ENCODE data around the gene ANK3.

The ANK3 gene

DNA sequence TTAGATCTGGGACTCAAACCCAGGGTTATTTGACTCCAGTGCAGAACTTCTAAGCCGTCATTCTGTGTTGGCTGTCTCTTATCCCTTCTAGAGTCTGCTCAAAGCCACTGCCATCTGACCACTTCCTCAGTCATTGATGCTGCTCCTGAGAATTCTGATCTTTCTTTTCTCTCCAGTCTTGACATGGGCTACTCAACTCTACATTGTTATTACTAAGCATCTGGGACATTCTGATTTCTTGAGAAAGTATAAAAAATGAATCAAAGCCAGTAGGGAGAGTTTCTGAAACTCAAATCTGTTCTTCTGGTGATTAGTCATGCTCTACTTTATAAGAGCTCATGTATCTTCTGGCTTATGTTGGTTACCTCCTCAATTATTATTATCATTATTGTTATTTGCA, 48.7 kb downstream of the ANK3 start:
- DNase-seq: no peak

DNA sequence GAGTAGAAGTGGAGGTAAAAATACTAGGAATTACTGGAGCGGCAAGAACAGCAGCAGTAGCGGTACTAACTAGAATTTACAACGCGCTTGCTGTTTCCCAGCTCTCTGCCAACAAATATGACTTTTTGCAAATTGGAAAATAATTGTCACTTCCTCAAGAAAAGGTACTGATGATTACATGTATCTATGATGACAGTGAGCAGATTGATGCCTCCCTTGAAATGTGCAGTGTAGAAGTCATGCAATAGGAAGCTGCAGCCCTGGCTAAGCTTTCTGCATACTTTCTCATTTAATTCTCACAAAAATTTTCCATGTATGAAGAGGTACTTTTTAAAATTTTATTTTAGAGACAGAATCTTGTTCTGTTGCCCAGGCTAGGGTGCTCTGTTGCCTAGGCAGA, 49.9 kb downstream of the ANK3 start:
- no peak for DNase-seq

DNA sequence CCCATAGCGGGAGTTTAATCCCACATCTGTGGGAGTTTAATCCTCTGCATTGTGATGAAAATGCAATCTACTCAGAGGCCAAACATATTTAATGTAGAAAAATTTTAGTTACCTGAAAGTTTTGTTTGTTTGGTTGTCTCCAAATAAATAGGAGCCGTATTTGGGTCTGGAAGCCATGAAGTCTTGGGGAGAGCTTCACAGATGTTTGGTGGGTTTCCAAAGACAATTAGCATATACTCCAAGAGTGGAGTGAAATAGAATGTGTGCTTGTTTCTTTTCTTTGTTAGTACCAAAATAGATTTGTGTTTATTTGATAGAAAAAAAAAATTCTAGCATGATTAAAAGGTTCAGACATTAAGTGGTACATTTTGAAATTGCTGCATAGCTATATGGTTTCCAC, 50.9 kb downstream of the ANK3 start:
- DNase-seq: no peak

DNA sequence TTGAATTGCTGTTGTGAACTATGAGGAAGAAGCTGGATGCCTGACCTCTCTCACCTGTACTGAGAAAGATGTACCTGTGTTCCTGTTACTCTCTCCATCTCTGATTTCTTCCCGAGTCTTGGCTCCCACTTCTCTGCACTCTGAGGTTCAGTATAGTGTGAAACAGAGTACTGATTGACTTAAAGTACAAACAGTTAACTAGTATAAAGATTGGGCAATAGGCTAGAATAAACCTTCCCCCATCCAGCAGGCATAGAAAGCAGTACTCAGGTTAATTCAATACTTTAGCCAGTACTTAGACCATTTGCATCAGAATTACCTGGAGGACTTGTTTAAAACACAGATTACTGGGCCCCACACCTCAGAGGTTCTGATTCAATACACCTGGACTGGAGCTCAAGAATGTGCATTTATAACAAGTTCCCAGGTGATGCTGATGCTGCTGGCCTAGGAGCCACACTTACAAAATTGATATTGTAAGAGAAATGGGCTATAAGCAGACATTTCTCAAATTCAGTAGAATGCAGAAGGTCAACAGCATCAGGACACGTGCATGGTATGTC, 51.6 kb downstream of the ANK3 start:
- DNase-seq: no peak

DNA sequence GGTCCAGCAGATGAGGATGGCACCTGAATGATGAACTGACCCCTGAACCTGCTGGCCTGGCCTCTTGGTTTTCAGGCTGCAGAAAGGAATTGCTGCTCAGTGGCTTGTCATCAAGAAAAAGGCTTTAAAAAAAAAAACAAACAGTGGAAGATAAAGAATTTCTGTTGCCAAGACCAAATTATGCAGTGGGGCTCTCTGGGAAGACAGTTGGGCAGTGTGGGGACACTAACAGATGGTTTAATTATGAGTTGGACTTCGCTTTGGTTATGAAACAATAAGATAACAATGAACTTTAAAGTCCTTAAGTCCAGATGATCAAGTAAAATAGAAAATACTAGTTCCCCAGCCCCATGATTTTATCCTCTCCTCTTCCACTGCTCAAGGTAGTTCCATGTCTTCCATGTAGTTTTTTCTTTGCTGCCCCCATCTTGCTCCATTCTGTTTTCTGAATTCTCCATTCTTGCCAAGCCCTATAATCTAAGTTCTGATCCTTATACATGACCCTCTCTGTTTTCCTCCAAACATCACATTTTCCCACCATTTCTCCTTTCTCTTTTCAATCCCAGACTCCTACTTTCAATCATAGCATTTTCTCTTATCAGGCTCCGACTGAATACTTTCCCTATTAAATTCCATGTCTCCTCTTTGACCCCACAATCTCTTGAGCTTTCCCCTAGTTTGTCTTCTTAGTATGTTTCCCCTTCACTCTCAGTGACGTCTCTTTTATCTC, 52.6 kb downstream of the ANK3 start:
- DNase-seq: no peak

DNA sequence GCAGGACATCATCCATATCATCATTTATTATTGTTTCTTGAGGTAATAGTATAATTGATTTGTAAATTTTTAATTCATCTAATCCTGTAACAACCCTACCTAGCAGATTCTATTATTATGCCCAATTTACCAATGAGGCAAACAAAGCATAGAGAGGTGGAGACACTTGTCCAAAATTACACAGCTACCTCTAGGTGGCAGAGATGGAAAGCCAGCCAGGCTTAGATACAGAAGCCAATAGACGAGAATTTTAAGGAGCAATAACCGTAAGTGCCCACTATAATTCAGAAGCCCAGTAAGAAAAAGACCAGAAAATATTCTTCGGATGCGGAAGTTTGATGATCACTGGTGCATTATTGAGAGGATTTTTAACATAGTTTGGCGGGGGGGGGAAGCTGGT, 54.0 kb downstream of the ANK3 start:
- DNase-seq: no peak

DNA sequence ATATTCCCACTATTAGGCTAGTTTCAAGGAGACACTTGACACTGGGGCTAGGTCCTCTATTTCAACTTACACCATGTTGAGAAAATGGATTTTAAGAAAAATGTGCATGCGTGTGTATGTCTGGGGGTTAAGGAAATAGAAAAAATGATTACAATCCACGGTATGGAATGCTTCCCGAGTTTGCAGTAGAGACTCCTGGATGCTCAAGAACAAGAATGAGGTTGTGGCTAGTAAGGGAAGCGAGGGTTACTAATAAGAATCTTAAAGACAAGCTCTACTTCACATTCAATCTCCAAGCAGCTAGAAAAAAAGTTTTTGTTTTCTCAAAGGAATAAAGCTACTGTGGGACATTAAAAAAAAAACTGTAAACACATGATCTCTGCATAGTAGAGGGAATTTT, 54.7 kb downstream of the ANK3 start:
- no peak for DNase-seq

DNA sequence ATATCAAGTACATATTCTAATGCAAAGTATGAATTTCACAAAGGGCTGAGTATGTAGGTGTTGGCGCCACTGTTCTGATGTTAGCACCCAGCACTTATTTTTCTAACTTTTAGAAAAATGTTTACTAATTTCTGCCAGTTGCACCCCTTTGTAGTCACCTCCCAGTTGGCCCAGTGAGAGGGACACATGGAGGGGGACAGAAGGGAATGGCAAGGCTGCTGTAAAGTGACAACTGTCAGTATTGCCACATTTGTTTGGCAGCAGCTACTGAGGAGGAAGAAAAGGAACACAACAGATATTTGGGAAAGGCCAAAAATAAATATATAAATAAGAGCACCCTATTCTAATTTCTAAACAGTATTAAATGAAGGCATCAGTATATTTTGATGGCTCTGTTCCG, 57.3 kb downstream of the ANK3 start:
- no peak for DNase-seq

DNA sequence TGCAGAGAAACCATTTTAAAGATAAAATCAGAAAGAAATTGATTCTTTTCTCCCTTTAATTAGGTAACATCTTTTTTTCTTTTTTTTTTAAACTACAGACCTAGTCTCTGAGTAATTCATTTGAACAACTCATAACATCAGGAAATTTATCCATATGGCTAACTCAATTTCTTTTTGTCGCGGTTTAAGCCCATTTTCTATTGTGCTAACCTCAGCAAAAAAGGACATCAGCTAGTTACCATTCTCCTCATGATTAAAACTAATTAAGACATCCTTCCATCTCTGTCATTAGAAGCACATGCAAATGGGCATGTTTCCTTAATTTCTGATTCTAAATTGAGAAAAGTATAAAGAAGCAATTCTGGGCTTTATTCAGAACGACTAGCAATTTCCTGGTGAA, 57.8 kb downstream of the ANK3 start:
- DNase-seq: no peak

DNA sequence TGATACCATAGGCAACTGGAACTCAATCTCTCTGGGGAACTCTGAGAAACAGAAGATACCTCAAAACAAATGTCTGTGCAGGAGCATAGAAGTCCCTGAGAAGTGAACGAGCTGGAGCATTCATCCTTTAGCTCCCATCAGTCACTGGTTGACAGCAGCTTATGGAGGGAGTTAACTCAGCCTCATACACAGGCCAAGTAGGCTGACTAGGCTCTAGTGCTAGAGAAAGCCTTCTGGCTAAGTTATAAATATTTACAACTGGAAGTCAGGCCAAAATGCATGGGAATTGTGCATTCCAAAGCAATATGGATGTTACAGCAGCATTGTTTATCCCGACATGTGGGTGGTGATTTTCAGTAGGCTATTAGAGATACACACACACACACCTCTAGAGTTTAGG, 66.5 kb downstream of the ANK3 start:
- DNase-seq: no peak

DNA sequence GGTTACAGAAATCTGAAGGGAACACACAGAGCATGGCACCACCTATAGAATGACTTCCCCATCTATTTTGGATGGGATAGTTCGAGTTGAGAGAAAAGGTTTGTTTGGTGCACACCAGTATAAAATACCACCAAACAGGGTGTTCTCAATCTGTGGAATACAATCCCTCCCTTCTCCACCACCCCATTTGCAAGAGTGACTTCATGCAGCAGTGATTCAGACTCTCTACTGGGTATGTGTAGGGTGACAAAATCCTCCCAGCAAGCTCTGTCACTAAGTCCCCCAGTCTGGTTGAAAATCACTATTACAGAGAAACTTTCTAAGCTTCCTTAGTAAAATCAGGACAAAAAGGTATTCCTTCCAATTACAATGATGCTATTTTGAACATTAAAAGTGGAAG, 69.0 kb downstream of the ANK3 start:
- no peak for DNase-seq

DNA sequence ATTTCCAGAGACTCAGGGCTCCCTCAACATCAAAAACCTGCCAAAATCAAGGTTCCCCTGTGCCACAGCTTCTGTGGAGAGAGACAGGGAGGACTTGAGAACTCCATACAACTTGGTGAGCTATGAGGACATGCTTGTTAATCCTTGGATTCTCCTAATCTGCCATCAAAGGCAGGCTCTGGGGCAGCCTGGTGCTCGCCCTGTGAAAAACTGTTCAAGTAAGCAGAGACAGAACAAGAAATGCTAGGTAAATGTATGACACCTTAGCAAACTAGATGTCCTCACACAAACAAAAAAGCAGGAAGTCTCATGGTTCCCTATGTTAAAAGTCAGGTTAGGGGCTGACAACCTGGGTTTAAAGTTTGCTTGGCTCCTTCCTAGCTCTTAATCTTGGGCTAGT, 73.6 kb downstream of the ANK3 start:
- DNase-seq: no peak

DNA sequence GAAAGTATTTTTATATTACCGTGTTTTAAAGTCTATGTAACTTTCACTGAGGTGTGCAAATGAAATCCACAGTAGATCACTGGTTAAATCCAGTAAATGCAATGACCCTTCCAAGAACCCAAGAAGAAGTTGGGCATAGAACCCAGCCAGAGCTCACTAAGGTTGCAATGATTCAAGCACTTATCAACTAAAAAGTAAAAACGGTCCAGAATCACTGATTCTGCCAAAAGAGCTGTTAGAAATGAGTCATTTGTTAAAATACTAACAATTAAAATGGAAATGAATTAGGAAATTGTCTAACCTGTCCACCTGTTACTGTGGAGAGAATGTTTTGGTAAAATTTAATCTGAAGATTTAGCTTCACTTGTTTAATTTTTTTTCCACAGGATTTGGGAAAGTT, 74.4 kb downstream of the ANK3 start:
- no peak for DNase-seq

DNA sequence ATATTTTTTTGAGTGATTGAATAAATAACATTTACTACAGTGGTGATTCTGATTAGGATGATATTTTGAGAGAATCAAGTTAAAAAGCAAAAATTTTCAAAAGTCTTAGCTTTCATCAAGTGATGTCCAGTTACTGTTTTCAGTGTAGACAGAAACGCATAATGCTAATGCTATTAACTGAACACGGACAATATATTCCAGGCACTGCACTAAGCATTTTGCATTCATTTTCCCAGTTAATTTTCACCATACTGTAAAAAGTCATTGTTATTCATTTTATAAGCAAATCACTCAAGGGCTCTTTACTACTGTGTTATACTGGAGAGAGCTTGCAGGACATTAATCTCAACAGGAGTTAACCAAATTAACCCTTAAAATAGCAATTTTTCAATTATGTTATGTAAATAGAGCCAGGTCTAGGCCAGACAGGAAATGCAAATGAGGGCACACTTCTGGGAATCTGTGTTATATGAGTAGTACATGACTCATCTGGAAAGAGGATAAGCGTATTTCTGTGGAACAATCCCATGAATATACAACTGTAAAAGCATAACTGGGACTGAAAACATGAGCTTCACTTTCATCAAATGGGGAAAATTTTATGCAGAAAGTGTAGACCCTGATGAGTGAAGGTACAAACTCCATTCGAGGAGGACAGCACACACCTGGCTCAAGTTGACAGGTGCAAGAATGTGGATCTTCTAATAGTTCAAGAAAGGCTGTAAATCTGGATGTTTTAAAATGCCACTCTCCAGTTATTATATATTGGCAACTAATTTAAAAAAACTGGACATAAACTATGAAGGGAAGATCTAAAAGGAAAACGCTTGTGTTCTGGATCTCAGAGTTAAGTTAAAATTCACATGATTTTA, 75.4 kb downstream of the ANK3 start:
- DNase-seq: no peak

DNA sequence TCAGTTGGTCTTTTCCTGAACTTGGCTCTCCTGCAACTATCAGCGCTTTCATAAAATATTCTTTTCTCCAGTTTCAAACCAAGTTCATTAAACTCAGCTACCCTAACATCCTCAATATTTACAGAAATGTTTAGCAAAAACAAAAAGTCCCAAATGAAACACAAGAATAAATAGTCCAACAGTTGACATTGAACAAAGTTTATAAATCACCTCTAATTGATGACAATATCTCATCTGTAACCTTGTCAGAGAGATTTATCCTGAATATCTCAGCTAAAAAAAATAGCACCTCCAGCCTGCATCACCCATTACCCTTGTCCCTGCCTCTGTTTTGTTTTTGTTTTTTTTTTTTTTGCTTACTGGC, 76.1 kb downstream of the ANK3 start:
- DNase-seq: no peak

DNA sequence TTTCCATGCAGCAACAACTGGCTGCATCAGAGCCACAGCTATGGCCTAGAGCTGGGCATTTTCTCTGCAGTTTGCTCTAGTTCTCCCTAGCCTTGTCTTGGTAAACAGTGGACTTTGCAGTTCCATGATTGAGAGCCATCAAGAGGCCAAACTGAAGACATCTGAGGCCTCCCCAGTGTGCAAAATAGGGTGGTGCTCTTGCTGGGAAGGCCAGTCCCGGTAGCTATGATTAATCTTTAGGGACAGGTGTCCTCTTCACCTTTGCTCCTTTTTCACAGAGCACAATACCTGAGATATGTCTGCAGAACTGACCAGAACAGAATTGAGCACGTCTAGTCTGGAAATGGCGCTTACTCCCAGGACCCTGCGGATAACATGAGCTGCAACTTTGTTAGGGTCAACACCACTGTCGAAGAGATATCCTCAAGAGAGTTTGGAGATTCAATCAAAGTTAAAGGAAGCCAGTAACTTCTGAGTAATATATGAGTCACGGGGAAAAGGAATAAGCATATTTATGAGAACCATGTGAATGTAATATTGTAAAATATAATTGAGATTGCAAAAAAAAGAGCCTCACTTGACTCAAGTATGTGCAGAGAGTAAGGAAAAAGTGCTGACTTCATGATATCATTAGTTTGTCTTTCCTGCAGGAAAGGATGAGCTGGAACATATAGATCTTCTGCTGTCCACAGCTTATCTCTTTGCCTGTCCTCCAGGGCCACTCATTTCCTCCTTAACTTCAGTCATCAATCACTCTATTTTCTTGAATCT, 76.7 kb downstream of the ANK3 start:
- no peak for DNase-seq

DNA sequence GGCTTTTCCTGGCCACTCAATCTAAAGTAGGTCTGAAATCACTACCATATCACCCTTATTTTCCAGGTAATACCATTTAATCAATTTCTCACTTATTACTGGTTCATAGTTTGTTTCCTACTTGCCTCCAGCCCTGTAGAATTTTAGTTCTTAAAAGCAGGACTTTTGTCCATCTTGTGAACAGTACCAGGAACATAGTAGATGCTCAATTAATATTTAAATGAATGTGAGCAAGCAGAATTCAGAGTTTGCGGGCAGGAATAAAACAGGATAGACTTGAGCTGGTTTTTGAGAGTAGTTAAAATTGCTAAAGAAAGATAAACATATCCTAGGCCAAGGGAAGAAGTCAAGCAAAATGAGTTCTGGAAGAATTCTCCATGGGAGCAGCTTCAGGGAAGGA, 77.9 kb downstream of the ANK3 start:
- no peak for DNase-seq

DNA sequence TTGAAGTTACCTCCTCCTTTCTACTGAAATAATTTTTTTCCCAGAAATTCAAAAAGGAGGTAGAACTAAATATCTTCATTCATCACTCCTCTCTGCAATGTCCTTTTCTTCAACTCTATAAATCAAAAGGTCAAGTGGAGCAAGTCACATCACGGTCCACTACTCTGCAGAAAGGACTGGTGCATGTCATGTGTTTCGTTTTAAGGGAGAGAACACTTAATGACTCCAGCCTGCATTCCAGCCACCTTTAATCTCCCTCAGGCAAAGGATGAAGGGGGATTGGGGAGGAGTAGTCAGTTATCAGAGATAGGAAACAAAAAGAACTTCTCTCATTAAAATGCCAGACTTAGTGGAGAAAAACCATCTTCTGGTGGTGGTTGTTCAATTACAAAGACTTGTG, 78.9 kb downstream of the ANK3 start:
- no peak for DNase-seq

DNA sequence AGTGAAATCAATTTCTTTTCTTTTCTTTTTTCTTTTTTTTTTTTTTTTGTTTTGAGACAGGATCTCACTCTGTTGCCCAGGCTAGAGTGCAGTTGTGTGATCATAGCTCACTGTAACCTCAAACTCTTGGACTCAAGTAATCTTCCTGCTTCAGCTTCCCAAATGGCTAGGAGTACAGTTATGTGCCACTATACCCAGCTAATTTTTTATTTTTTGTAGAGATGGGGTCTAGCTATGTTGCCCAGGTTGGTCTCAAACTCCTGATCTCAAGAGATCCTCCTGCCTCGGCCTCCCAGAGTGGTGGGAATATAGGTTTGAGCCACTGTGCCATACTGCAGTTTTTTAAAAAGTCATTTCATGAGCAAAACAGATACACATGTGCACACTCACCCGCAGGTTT, 79.8 kb downstream of the ANK3 start:
- DNase-seq: no peak

DNA sequence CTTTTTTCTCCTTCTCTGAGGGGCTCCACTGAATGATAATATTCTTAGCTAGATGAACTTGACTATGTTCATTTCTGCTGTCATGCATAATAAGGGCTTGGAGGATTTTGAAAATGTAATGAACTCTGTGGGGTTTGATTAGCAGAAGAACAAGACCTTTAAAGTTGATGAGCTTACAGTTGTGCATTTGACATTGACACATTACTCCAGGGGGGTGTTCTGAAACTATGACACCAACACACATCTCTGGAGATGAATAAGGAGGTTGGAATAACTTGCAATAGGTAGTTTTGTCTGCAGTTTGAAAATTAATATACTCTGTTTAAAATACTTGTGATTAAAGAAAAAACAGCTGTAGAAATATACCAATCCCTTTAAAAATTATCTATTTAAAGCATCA, 80.3 kb downstream of the ANK3 start:
- no peak for DNase-seq

DNA sequence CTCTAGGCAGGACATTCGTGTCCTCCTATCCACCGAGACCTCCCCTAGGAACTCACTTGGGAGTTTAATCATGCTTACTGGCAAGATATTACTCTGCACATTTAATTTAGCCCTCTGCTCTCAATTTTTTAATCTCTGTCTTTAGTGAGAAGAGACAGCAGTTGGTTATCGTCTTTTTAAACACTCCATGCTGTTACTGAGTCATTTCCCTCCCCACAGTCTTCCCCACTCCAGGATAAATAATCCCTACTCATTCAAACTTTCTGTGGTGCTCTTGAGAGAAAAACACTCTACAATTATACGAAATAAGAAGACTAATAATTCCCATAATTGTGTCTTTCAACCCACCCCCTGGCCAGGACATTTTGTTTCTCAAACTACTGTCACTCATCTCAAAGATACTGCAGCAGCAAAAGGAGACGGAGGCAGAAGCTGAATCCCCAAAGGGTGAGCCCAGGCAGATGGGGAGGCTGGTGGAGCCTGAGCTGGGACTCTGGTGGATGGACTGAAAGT, 84.2 kb downstream of the ANK3 start:
- DNase-seq: no peak

DNA sequence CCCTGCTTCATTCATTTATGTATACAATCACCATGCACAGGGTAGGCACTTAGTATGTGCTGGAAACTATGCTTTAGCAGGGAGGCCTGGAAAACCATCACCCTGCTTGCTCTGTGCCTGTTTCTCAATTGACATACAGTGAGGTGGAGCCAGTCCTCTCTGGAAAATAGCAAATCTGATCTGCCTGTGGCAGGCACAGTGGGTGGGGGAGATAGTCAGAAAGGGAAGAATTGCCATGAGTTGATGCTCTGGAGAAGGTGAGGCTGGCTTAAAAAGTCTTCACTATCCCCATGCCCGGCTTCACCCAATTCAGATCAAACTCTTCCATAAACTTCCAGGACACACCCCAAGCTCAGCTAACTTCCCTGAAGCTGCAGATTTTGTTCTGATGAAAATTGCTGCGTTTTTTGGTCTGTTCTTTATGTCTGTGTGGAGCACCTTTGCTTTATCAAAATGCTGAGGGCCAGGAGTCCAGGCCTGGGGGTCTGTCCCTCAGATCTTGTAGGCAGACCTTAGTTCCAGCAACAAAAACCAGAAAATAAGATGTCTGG, 84.8 kb downstream of the ANK3 start:
- no peak for DNase-seq

DNA sequence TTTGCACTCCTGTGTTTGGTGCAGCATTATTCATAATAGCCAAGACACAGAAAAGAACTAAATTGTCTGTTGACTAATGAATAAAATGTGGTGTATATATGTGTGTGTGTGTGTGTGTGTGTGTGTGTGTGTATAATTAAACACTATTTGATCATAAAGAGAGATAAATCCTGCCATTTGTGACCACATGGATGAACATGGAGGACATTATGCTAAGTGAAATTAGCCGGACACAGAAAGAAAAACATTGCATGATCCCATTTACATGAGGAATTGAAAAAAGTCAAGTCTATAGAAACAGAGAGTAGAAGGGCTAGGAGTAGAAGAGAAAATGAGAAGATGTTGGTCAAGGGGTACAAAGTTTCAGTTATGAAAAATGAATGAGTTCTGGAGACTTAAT, 85.9 kb downstream of the ANK3 start:
- DNase-seq: no peak
